Skin epidermis (tissue), 12 donors: Measurements from ENCODE around the gene BBLN.
"Not testable (repeated sequence)": the region's sequence is repeated elsewhere in the genome, so short reads cannot be mapped to it uniquely, and the experiment has no call there.

Experiments used
- H3K27ac ChIP-seq, 21 experiments: fragments of 200-600 bp; sonication (generic) in 11 of 21; one replicate each; pipeline ENCODE4 v1.5.0; 2020; ENCODE audit warnings: mild to moderate bottlenecking in 3 of 21, inconsistent platforms in 2 of 21, moderate library complexity in 2 of 21
- H3K4me3 ChIP-seq, 7 experiments: fragments of 200-600 bp; sonication (generic) in 2 of 7; one replicate each; pipeline ENCODE4 v1.5.0; 2020; ENCODE audit warnings: inconsistent platforms in 2 of 7, mild to moderate bottlenecking in 2 of 7, moderate library complexity in 1 of 7

Gene BBLN

DNA sequence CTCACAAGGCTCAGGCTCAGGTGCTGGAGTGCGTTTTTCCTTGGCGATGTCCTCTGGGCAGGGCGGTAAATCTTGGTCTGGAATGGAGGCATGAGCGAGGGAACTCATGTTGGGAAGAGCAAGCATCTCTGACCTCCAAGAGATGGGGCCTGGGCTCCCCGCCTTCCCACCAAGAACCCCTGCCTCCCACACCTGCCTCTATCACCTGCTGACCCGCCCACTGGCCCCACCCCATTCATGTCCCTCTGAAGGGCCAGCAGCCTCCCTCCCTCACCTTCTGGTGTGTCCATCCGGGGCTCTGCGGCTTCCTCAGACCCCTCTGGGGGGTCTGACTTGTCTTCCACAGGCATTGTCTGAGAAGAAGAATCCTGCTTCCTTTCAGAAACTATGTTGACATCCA lies 20.4 kb downstream of the BBLN start:
- Histone ChIP-seq H3K4me3 (no peak overlapping the region), H3K27ac (no peak overlapping the region)

DNA sequence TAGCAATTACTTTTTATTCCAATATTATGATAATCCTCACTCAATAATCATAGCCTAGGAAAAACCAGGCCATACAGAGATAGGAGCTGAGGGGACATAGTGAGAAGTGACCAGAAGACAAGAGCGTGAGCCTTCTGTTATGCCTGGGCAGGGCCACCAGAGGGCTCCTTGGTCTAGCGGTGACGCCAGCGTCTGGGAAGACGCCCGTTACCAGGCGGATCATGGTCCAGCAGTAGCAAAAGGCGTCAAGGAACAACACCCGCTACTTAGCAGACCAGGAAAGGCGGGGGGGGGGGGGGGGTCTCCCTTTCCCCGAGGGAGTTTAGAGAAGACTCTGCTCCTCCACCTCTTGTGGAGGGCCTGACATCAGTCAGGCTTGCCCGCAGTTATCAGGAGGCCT lies 21.4 kb downstream of the BBLN start:
- not testable (repeated sequence) for H3K27ac ChIP-seq, H3K4me3 ChIP-seq

GRCh38 chr9:128182893-128183588 lies 23.0 kb downstream of the BBLN start:
- Histone ChIP-seq H3K4me3 (no peak overlapping the region), H3K27ac (peak overlapping the region in 4 of 21 experiments; percentile 1 to 70 (median 24))

- no peak overlapping the region for H3K27ac ChIP-seq
- no peak overlapping the region for H3K4me3 ChIP-seq
These were observed 26.2 kb downstream of the BBLN start for GRCh38 chr9:128185979-128186965.

DNA sequence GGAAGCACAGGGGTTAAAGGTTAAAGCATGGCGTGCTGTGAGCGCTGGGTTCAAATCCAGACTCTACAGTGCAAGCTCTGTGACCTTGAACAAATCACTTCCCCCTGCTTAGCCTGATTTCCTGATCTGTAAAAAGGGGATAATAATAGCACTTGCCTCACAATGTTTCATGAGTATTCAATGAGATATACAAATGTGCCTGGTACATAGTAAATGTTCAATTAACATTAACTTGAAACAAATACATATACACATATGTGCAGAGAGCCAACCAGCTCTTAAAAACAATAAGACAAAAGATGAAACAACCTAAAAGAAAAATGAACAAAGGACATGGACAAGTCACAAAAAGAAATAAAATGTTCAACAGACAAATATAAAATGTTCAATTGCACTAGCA lies 27.3 kb downstream of the BBLN start:
- Histone ChIP-seq H3K27ac (no peak overlapping the region), H3K4me3 (no peak overlapping the region)

- Histone ChIP-seq H3K27ac (no peak overlapping the region), H3K4me3 (no peak overlapping the region)
These were observed 28.1 kb downstream of the BBLN start for GRCh38 chr9:128188209-128188608.

DNA sequence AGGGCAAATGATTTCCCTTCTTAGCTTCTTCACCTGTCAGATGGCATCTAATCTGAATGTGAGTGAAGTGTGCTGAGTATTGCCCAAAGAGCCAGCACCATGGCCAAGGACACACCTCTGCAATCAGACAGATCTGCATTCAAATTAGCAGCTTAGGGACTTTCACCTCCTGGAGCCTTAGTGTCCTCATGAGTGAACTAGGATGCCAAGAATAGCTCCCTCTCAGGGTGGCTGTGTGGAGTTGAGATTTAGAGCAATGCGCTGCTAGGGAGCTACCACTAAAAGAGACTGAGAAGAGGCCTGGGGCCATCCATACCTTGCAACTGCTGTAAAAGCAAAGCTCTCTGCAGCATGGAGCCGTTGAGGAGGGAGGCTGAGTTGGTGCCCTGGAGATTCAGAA lies 29.9 kb downstream of the BBLN start:
- Histone ChIP-seq H3K4me3 (peak overlapping the region in 1 of 7 experiments; percentile 80), H3K27ac (peak overlapping the region in 3 of 21 experiments; percentile 93 to 98 (median 96))

- Histone ChIP-seq H3K4me3 (peak overlapping the region; percentile 54 to 80 (median 70)), H3K27ac (peak overlapping the region; percentile 84 to 98 (median 91))
These were observed 30.7 kb downstream of the BBLN start for GRCh38 chr9:128190516-128191405.

- H3K4me3 ChIP-seq = peak within 1 kb of the TSS; percentile 54 to 80 (median 70)
- H3K27ac ChIP-seq = peak within 1 kb of the TSS; percentile 84 to 98 (median 91)
These were observed 31.5 kb downstream of the BBLN start, which contains the start of gene CIZ1 for GRCh38 chr9:128191406-128192046. Gene CIZ1, minus strand, starts transcription at chr9:128191572. Its CDS starts 715 bp downstream, at chr9:128190857.

GRCh38 chr9:128192601-128193371 lies 32.7 kb downstream of the BBLN start:
- peak overlapping the region in 18 of 21 experiments; percentile 8 to 98 (median 90) for H3K27ac ChIP-seq
- H3K4me3 ChIP-seq = peak overlapping the region; percentile 54 to 80 (median 70)

GRCh38 chr9:128193469-128194096 lies 33.5 kb downstream of the BBLN start:
- Histone ChIP-seq H3K27ac (peak overlapping the region in 15 of 21 experiments; percentile 8 to 97 (median 90)), H3K4me3 (no peak overlapping the region)

DNA sequence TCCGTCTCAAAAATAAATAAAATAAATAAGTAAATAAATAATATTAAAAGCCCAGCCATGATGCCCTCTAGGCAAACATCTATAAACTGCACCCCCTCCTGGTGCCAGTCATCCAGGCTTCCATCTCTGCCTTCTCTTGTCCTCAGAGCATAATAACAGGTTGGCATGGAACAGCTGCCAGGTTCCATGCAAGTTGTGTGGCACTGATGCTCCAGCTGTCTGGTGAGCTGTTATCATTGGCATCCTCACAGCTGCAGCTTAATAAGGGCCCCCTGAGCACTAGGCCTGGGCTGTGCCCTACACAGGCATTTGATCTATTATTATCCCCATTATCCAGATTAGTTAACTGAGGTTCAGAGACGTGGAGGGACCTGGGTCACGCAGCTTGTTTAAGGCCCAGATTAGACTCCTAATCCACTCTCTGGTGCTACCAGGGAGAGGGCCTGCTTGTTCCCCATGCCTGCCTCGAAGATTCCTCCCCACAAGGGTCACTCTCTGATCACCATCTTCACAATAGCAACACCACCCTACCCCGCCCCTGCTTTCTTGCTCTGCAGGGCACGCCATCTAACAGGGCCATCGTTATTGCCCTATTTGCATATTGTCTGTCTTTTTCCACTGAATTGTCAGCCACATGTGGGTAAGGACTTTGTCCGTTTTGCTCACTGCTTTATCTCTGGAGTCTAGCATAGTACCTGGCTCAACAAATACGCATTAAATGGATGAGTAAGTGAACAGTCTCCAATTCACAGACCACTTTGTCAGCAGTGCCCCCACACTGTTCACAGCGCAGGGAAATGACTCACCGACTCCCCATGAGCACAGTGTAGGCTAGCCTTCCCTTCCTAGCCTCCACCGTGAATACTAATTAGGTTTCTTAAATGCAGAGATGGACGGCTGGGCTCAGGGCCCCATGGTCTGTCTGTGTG lies 41.6 kb downstream of the BBLN start:
- H3K27ac ChIP-seq = peak overlapping the region in 1 of 21 experiments; percentile 3
- no peak overlapping the region for H3K4me3 ChIP-seq

- Histone ChIP-seq H3K4me3 (peak overlapping the region in 4 of 7 experiments; percentile 44 to 77 (median 67)), H3K27ac (peak overlapping the region in 6 of 21 experiments; percentile 1 to 79 (median 3))
These were observed 42.6 kb downstream of the BBLN start for GRCh38 chr9:128202648-128203023.

DNA sequence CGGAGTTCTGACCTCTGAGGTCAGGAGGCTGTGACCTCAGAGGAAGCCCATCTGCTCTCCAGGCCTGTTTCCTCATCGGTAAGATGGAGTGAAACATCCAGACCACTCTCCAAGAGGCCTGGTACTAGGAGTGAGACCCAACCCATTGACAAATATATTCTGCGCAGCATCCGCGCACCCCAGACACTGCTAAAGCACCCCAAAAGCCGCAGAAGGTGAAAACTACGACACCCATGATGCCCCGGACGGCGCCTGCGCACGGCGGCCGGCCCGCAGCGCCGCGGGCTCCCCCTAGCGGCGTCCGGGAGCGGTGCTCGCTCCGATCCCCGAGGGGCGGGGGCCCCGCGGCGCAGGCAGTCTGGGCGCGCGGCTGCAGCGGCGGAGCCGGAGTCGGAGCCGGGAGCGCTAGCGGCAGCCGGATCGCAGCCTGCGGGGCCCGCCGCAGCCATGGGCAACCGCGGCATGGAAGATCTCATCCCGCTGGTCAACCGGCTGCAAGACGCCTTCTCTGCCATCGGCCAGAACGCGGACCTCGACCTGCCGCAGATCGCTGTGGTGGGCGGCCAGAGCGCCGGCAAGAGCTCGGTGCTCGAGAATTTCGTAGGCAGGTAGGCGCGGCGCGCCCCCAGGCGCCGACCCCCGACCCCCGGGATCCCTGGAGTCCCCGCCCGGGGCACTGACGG lies 43.1 kb downstream of the BBLN start, which contains the start of gene DNM1:
DNM1 (plus strand) TSS at position 356 of the 683 bp plus-strand sequence; CDS start at position 448, 92 bp downstream.
- Histone ChIP-seq H3K27ac (peak within 1 kb of the TSS in 20 of 21 experiments; percentile 8 to 84 (median 64)), H3K4me3 (peak within 1 kb of the TSS; percentile 41 to 77 (median 66))

GRCh38 chr9:128203707-128204551 lies 43.9 kb downstream of the BBLN start:
- Histone ChIP-seq H3K27ac (peak overlapping the region in 20 of 21 experiments; percentile 8 to 84 (median 64)), H3K4me3 (peak overlapping the region; percentile 41 to 77 (median 66))
